PC-3 (cell line): ENCODE results near the gene ACE2.

Experiments
- CTCF ChIP-seq: fragments of 300-600 bp; sonication (generic); conservative IDR thresholded peaks from 2 replicates; pipeline ENCODE4 v1.5.1; 2017; ENCODE audit warnings: antibody characterized with exemption, low read depth, mild to moderate bottlenecking, low read length
- EZH2 ChIP-seq: fragments of 300-600 bp; sonication (generic); IDR thresholded peaks from one replicate; pipeline ENCODE4 v1.6.1; 2017; ENCODE audit warnings: antibody characterized with exemption, mild to moderate bottlenecking, low read length; ENCODE audit not compliant: unreplicated experiment

GRCh38 chrX:15523088-15523487 is 77.7 kb downstream of the ACE2 start:
- TF ChIP-seq CTCF (no peak), EZH2 (no peak)
